Muscle layer of colon (tissue), 2 donors: ENCODE measurements around the gene NRAS.

Source experiments
- H3K27ac ChIP-seq: one replicate; pipeline ENCODE4 v1.7.0; 2013; ENCODE audit warnings: low read depth, mild to moderate bottlenecking, low read length, moderate library complexity
- H3K27me3 ChIP-seq, 2 donors: one replicate each; pipeline ENCODE4 v1.7.0; 2013; ENCODE audit warnings: low read length in 2 of 2, mild to moderate bottlenecking in 2 of 2; ENCODE audit not compliant: insufficient read depth in 2 of 2, control insufficient read depth in 1 of 2
- H3K36me3 ChIP-seq: one replicate; pipeline ENCODE4 v1.7.0; 2013; ENCODE audit warnings: mild to moderate bottlenecking, low read length; ENCODE audit not compliant: insufficient read depth
- H3K4me1 ChIP-seq: one replicate; pipeline ENCODE4 v1.7.0; 2013; ENCODE audit warnings: mild to moderate bottlenecking, low read length; ENCODE audit not compliant: insufficient read depth
- H3K4me3 ChIP-seq, 2 donors: one replicate each; pipeline ENCODE4 v1.7.0; 2013; ENCODE audit warnings: low read length in 2 of 2, low read depth in 1 of 2, mild to moderate bottlenecking in 1 of 2, moderate library complexity in 1 of 2
- H3K9ac ChIP-seq: one replicate; pipeline ENCODE4 v1.7.0; 2013; ENCODE audit warnings: low read length
- H3K9me3 ChIP-seq: one replicate; pipeline ENCODE4 v1.7.0; 2013; ENCODE audit warnings: mild to moderate bottlenecking, low read length
- donor health status: abdominal sarcoma.
- donor health status: Adenocarcinoma of cecum.

The NRAS gene

GRCh38 chr1:114723457-114723856 is 6.9 kb upstream of the NRAS start:
- Histone ChIP-seq H3K4me1 (peaks cover 6% of the 10 kb centered on the region), H3K27ac (no peak overlapping the region), H3K36me3 (peaks cover 90% of the 10 kb centered on the region), H3K4me3 (no peak overlapping the region), H3K27me3 (no peaks in the 10 kb centered on the region), H3K9ac (no peak overlapping the region), H3K9me3 (no peaks in the 10 kb centered on the region)

GRCh38 chr1:114720492-114720891 is 3.9 kb upstream of the NRAS start:
- Histone ChIP-seq H3K4me1 (peaks cover 12% of the 10 kb centered on the region), H3K9me3 (no peaks in the 10 kb centered on the region), H3K27me3 (no peaks in the 10 kb centered on the region), H3K27ac (no peak overlapping the region), H3K9ac (no peak overlapping the region), H3K36me3 (peaks cover 74% of the 10 kb centered on the region), H3K4me3 (no peak overlapping the region)

- Histone ChIP-seq H3K27ac (no peak overlapping the region), H3K27me3 (no peaks in the 10 kb centered on the region), H3K4me3 (no peak overlapping the region), H3K9ac (no peak overlapping the region), H3K9me3 (no peaks in the 10 kb centered on the region), H3K4me1 (peaks cover 18% of the 10 kb centered on the region), H3K36me3 (peaks cover 63% of the 10 kb centered on the region)
These were observed 2.8 kb upstream of the NRAS start for GRCh38 chr1:114719424-114719787.

- peaks cover 60% of the 10 kb centered on the region for H3K36me3 ChIP-seq
- no peak overlapping the region for H3K9ac ChIP-seq
- no peak overlapping the region for H3K27ac ChIP-seq
- H3K4me3 ChIP-seq: no peak overlapping the region
- peaks cover 16% of the 10 kb centered on the region for H3K4me1 ChIP-seq
- H3K27me3 ChIP-seq: no peaks in the 10 kb centered on the region
- H3K9me3 ChIP-seq: no peaks in the 10 kb centered on the region
These were observed 2.3 kb upstream of the NRAS start for GRCh38 chr1:114718661-114719423.

DNA sequence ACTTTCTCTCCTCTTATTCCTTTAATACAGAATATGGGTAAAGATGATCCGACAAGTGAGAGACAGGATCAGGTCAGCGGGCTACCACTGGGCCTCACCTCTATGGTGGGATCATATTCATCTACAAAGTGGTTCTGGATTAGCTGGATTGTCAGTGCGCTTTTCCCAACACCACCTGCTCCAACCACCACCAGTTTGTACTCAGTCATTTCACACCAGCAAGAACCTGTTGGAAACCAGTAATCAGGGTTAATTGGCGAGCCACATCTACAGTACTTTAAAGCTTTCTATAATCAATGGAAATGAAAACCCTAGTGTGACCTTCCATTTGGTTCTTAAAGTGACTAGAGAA is 643 bp downstream of the NRAS start:
- H3K36me3 ChIP-seq: peaks cover 60% of the 10 kb centered on the region
- peak overlapping the region; percentile 99 for H3K9ac ChIP-seq
- H3K27me3 ChIP-seq: no peaks in the 10 kb centered on the region
- no peaks in the 10 kb centered on the region for H3K9me3 ChIP-seq
- H3K4me3 ChIP-seq: peak overlapping the region; percentile 93 to 99
- peak overlapping the region; percentile 93 for H3K27ac ChIP-seq
- peaks cover 12% of the 10 kb centered on the region for H3K4me1 ChIP-seq

DNA sequence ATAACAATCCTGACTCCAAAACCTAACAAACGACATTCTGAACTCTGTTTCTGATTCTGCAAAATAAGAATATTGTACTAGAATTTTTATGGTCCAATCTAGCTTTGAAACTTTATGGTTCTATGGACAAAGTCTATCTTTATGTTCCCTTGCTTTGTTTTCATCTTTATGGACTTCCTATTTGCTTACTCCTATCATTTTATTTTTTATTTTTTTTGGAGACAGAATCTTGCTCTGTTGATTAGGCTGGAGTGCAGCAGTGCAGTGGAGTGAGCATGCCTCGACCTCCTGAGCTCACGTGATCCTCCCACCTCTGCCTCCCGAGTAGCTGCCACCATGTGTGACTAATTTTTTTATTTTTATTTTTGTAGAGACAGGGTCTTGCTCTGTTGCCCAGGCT is 3.6 kb downstream of the NRAS start:
- Histone ChIP-seq H3K9ac (no peak overlapping the region), H3K27ac (no peak overlapping the region), H3K4me1 (peaks cover 12% of the 10 kb centered on the region), H3K36me3 (peaks cover 49% of the 10 kb centered on the region), H3K4me3 (no peak overlapping the region), H3K9me3 (no peaks in the 10 kb centered on the region), H3K27me3 (no peaks in the 10 kb centered on the region)

GRCh38 chr1:114710360-114710759 is 6.2 kb downstream of the NRAS start:
- Histone ChIP-seq H3K9ac (no peak overlapping the region), H3K36me3 (peaks cover 61% of the 10 kb centered on the region), H3K9me3 (no peaks in the 10 kb centered on the region), H3K27ac (no peak overlapping the region), H3K4me1 (peaks cover 4% of the 10 kb centered on the region), H3K4me3 (no peak overlapping the region), H3K27me3 (no peaks in the 10 kb centered on the region)

DNA sequence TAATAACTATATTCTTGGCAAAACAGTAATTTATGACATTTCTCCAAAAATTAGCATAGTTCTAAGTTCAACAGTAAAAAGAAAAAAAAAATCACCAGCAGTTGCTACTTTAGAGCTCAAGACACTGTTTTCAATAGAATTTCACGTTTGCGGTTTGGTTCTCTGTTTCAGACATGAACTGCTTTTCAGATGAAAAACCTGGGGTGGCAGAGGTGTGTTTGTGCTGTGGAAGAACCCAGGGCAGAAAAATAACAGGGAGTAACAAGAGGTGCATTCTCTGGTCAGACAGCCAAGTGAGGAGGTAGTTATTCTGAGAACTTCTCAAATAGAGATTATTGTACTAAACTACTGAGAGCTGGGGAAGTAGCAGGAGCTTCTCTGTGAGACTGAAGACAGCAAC is 9.0 kb downstream of the NRAS start:
- Histone ChIP-seq H3K4me1 (no peaks in the 10 kb centered on the region), H3K9me3 (no peaks in the 10 kb centered on the region), H3K4me3 (no peak overlapping the region), H3K27ac (no peak overlapping the region), H3K36me3 (peaks cover 49% of the 10 kb centered on the region), H3K27me3 (no peaks in the 10 kb centered on the region), H3K9ac (no peak overlapping the region)

DNA sequence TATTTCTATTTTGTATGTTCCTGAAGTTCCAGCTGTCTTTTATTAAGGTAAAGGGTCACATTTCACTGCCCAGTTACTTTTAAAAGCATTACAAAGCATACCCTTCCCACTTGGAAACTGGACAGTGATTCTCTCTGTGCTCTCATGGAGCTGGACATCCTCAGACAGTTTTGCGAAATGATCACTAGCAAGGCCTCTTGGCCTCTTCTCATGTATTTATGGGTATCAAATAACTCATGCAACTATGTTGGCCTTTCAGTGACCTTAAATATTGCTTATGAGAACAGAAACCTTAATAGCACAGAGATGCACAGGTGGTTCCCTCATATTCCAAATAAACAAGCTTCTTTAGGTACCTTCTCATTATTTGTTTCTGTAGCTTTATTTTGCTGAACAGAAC is 13.3 kb downstream of the NRAS start:
- H3K27me3 ChIP-seq: no peaks in the 10 kb centered on the region
- no peaks in the 10 kb centered on the region for H3K9me3 ChIP-seq
- H3K36me3 ChIP-seq: peaks cover 19% of the 10 kb centered on the region
- H3K27ac ChIP-seq: no peak overlapping the region
- H3K9ac ChIP-seq: no peak overlapping the region
- no peak overlapping the region for H3K4me3 ChIP-seq
- no peaks in the 10 kb centered on the region for H3K4me1 ChIP-seq

- Histone ChIP-seq H3K9ac (no peak overlapping the region), H3K9me3 (no peaks in the 10 kb centered on the region), H3K36me3 (peaks cover 16% of the 10 kb centered on the region), H3K4me1 (no peaks in the 10 kb centered on the region), H3K27me3 (no peaks in the 10 kb centered on the region), H3K27ac (no peak overlapping the region), H3K4me3 (no peak overlapping the region)
These were observed 13.8 kb downstream of the NRAS start for GRCh38 chr1:114702737-114703136.

GRCh38 chr1:114701931-114702330 is 14.6 kb downstream of the NRAS start:
- no peak overlapping the region for H3K27ac ChIP-seq

DNA sequence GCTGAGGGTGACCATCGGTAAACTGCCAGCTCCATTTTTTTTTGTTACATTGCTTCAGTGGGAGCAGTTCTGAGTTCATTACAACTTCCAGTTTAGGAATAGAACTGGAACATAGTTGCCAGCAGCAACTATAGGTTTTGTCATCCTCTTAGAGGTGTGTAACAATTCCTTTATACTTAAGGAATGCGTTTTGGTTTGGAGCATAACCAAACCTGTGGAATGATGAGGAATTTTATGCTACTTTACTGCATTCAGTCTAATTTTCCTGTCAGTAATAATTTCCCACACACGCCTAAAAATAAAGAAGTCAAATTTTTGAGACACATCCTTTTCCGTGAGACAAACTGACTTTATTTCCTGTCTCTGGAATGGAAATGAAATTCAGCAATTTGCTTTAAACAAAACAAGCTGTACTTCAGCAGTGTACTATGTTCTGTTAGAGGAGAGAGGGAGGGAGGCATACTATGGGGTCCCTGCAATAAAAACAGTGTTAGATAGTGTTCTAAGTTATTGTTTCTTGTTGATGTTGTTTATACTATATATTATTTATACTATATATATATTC is 16.5 kb downstream of the NRAS start:
- no peaks in the 10 kb centered on the region for H3K4me1 ChIP-seq
- no peak overlapping the region for H3K4me3 ChIP-seq
- no peaks in the 10 kb centered on the region for H3K27me3 ChIP-seq
- H3K9ac ChIP-seq: no peak overlapping the region
- no peaks in the 10 kb centered on the region for H3K9me3 ChIP-seq
- H3K36me3 ChIP-seq: no peaks in the 10 kb centered on the region
- no peak overlapping the region for H3K27ac ChIP-seq

More at GRCh38 chr1:114701931-114702330, 14.6 kb downstream of the NRAS start:
- Histone ChIP-seq H3K9ac (no peak overlapping the region), H3K36me3 (peaks cover 8% of the 10 kb centered on the region), H3K9me3 (no peaks in the 10 kb centered on the region), H3K4me3 (no peak overlapping the region), H3K27me3 (no peaks in the 10 kb centered on the region), H3K4me1 (no peaks in the 10 kb centered on the region)
